Inflammatory macrophage treated with lipopolysaccharide for 4 hours (primary cell): Measurements from ENCODE around the gene PDGFA.

ENCODE experiments used
- DNase-seq: peaks from one replicate; pipeline ENCODE4 v3.0.0-alpha.2; 2020

PDGFA gene

GRCh38 chr7:457814-458510, 61.7 kb downstream of the PDGFA start:
- no peak for DNase-seq

GRCh38 chr7:455110-455928, 64.3 kb downstream of the PDGFA start:
- DNase-seq = no peak

GRCh38 chr7:454356-455109, 65.1 kb downstream of the PDGFA start:
- DNase-seq = no peak

GRCh38 chr7:453597-454306, 65.9 kb downstream of the PDGFA start:
- no peak for DNase-seq

- DNase-seq = no peak
These were observed 66.7 kb downstream of the PDGFA start for GRCh38 chr7:452791-453455.

- DNase-seq = no peak
These were observed 67.4 kb downstream of the PDGFA start for GRCh38 chr7:452226-452751.

- DNase-seq = no peak
These were observed 68.1 kb downstream of the PDGFA start for GRCh38 chr7:451255-452225.

- DNase-seq = no peak
These were observed 68.9 kb downstream of the PDGFA start for GRCh38 chr7:450741-451140.

- DNase-seq = no peak
These were observed 69.6 kb downstream of the PDGFA start for GRCh38 chr7:450036-450435.

- DNase-seq = no peak
These were observed 70.2 kb downstream of the PDGFA start for GRCh38 chr7:449324-450019.

GRCh38 chr7:447523-447922, 72.1 kb downstream of the PDGFA start:
- no peak for DNase-seq
